ENCODE measurements around the gene OAS1. TPM values are rescaled to one million over a fixed set of nuclear protein-coding genes. Genes with fewer than 3 reads are reported as not detected.

Gene OAS1
- total RNA-seq, 2 donors from 2014 or later = not detected

DNA sequence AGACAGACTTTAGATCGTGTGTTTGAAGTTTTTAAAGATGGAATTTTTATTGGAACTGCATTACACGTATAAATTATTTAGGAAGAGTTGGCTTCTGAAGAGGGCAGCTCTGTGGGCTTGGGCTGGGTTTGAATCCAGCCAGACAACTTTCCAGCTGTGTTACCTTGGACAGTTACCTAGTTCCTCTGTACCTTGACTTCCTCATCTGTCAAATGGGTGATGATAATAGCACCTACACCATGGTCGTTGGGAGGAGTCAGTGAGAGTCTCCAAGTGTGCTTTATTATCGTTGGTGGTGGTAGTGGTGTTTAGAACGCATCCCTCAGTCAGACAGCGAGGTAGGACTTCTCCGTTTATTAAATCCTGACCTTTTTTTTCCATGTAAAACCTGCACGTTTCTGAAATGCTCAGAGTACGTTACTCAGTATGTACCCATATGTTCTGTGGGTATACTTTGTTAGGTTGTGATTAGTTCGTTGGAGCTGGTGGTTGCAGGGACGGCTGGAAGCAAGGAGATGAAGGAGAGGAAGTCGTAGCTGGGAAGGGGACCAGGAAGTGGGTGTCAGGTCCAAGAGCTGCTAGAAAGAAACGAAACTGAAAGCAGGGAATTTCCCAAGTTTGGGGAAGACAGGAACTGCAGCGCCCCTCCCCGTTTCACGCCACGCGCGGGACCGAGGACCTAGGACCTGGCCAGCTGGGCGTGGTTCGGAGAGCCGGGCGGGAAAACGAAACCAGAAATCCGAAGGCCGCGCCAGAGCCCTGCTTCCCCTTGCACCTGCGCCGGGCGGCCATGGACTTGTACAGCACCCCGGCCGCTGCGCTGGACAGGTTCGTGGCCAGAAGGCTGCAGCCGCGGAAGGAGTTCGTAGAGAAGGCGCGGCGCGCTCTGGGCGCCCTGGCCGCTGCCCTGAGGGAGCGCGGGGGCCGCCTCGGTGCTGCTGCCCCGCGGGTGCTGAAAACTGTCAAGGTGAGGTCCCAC is 31.3 kb downstream of the OAS1 start, which contains the start of gene OAS3:
Gene OAS3 (plus strand): TSS at position 734 of the 979 bp plus-strand sequence. CDS start 57 bp downstream, at position 791.
- Mint-ChIP-seq H3K4me3 (peak within 1 kb of the TSS; percentile 57), H3K36me3 (ENCODE audit: low read depth) (no peaks in the 10 kb centered on the region)
- H3K9ac ChIP-seq (ENCODE audit: extremely low read depth, low read length, poor library complexity, severe bottlenecking) = no peak within 1 kb of the TSS

DNA sequence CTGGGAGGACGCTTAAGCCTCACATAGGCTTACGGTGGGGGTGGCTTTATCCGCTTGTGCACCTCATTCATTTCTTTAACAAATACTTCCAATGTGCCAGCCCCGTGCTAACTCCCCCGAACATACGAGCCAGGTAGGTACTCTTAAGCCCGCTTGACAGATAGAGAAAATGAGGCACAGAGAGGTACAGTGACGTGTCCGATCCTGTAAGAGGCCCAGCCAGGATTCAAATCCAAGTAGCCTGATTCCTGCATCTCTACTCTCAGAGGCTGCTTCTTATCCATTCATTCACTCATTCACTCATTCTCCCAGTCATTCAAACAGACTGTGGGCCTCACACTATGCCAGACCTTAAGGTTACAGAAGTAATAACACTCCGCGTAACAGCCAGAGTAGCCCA is 32.0 kb downstream of the OAS1 start:
- H3K9me3 ChIP-seq (ENCODE audit: control insufficient read depth, low read length) = no peaks in the 10 kb centered on the region
- no peak overlapping the region for H3K9ac ChIP-seq (ENCODE audit: extremely low read depth, low read length, poor library complexity, severe bottlenecking)
- H3K4me1 Mint-ChIP-seq = no peaks in the 10 kb centered on the region
- 71 to 79% methylated on average over 5 to 11 of the region's 11 CpGs for WGBS, 2 experiments (ENCODE audit: insufficient coverage in 1 of 2, insufficient read length in 1 of 2)
- no peaks in the 10 kb centered on the region for H3K36me3 Mint-ChIP-seq (ENCODE audit: low read depth)
- no peak for DNase-seq
- H3K4me3 ChIP-seq (ENCODE audit: low read length) = peak overlapping the region; percentile 68
- no peaks in the 10 kb centered on the region for H3K36me3 ChIP-seq (ENCODE audit: control insufficient read depth, insufficient read depth, low read length)
- no peaks in the 10 kb centered on the region for H3K9me3 Mint-ChIP-seq
- H3K4me1 ChIP-seq (ENCODE audit: control insufficient read depth, insufficient read depth, low read length) = no peaks in the 10 kb centered on the region
- peak overlapping the region; percentile 57 for H3K4me3 Mint-ChIP-seq
- no peak overlapping the region for H3K27ac Mint-ChIP-seq
- no peak overlapping the region for H3K27ac ChIP-seq (ENCODE audit: low read depth, low read length)
- TF ChIP-seq, protein P1, sequence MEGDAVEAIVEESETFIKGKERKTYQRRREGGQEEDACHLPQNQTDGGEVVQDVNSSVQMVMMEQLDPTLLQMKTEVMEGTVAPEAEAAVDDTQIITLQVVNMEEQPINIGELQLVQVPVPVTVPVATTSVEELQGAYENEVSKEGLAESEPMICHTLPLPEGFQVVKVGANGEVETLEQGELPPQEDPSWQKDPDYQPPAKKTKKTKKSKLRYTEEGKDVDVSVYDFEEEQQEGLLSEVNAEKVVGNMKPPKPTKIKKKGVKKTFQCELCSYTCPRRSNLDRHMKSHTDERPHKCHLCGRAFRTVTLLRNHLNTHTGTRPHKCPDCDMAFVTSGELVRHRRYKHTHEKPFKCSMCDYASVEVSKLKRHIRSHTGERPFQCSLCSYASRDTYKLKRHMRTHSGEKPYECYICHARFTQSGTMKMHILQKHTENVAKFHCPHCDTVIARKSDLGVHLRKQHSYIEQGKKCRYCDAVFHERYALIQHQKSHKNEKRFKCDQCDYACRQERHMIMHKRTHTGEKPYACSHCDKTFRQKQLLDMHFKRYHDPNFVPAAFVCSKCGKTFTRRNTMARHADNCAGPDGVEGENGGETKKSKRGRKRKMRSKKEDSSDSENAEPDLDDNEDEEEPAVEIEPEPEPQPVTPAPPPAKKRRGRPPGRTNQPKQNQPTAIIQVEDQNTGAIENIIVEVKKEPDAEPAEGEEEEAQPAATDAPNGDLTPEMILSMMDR (conservative IDR thresholded peaks at IDR 0.05) = no peak
- H3K27me3 Mint-ChIP-seq (ENCODE audit: insufficient read depth) = peaks cover 47% of the 10 kb centered on the region
- peaks cover 44% of the 10 kb centered on the region for H3K27me3 ChIP-seq (ENCODE audit: control insufficient read depth, insufficient read depth, low read length, poor library complexity, severe bottlenecking)

More for the DNA sequence above, 31.3 kb downstream of the OAS1 start, which contains the start of gene OAS3:
- no peaks in the 10 kb centered on the region for H3K4me1 ChIP-seq (ENCODE audit: control insufficient read depth, insufficient read depth, low read length)
- Mint-ChIP-seq H3K4me1 (no peaks in the 10 kb centered on the region), H3K9me3 (no peaks in the 10 kb centered on the region), H3K27me3 (ENCODE audit: insufficient read depth) (peaks cover 47% of the 10 kb centered on the region), H3K27ac (no peak within 1 kb of the TSS)
- WGBS, 2 experiments (ENCODE audit: insufficient coverage in 1 of 2, insufficient read length in 1 of 2) = 29 to 47% methylated on average over 11 to 50 of the region's 50 CpGs
- peak; percentile 78 for DNase-seq
- H3K27ac ChIP-seq (ENCODE audit: low read depth, low read length) = no peak within 1 kb of the TSS
- TF ChIP-seq, protein P1 (conservative IDR thresholded peaks at IDR 0.05) = no peak
- H3K27me3 ChIP-seq (ENCODE audit: control insufficient read depth, insufficient read depth, low read length, poor library complexity, severe bottlenecking) = peaks cover 44% of the 10 kb centered on the region
- no peaks in the 10 kb centered on the region for H3K36me3 ChIP-seq (ENCODE audit: control insufficient read depth, insufficient read depth, low read length)
- no peaks in the 10 kb centered on the region for H3K9me3 ChIP-seq (ENCODE audit: control insufficient read depth, low read length)
- peak within 1 kb of the TSS; percentile 68 for H3K4me3 ChIP-seq (ENCODE audit: low read length)

DNA sequence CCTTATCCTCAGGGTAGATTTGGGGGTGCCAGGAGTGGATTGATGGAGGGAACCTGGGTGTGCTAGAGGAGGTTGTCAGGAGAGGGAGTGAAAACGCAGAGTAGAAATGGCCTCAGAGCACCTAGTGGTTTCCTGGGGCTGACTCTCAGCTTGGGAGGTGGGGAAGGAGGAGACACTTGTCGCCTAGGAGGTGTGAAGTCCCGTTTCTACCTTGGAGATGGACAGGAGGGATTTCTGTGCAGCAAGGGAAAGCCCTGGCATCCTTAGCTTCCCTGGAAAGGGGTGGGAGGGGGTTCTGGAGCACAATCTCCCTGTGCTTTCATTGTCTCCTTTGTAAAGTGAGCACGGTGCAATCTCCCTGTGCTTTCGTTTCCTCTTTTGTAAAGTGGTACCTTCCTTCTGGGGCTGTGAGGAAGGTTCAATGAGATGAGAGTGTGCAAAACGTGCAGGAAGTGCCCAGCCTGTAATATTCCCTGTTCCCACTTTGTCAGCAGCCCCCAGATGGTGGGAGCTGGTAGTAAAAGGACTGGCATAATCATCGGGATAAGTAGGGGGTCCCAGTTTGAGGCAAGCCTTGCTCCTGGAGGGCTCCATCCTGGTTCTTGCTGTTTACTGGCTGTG is 33.1 kb downstream of the OAS1 start:
- no peak overlapping the region for H3K4me3 Mint-ChIP-seq
- H3K4me1 ChIP-seq (ENCODE audit: control insufficient read depth, insufficient read depth, low read length) = no peaks in the 10 kb centered on the region
- H3K27ac ChIP-seq (ENCODE audit: low read depth, low read length) = no peak overlapping the region
- TF ChIP-seq, protein P1 (conservative IDR thresholded peaks at IDR 0.05) = no peak
- no peak overlapping the region for H3K4me3 ChIP-seq (ENCODE audit: low read length)
- H3K9ac ChIP-seq (ENCODE audit: extremely low read depth, low read length, poor library complexity, severe bottlenecking) = no peak overlapping the region
- H3K27me3 ChIP-seq (ENCODE audit: control insufficient read depth, insufficient read depth, low read length, poor library complexity, severe bottlenecking) = peaks cover 44% of the 10 kb centered on the region
- no peaks in the 10 kb centered on the region for H3K36me3 Mint-ChIP-seq (ENCODE audit: low read depth)
- H3K36me3 ChIP-seq (ENCODE audit: control insufficient read depth, insufficient read depth, low read length) = no peaks in the 10 kb centered on the region
- peaks cover 47% of the 10 kb centered on the region for H3K27me3 Mint-ChIP-seq (ENCODE audit: insufficient read depth)
- H3K4me1 Mint-ChIP-seq = no peaks in the 10 kb centered on the region
- H3K27ac Mint-ChIP-seq = no peak overlapping the region
- WGBS, 2 experiments (ENCODE audit: insufficient coverage in 1 of 2, insufficient read length in 1 of 2) = 79 to 83% methylated on average over 5 to 7 of the region's 7 CpGs
- no peaks in the 10 kb centered on the region for H3K9me3 ChIP-seq (ENCODE audit: control insufficient read depth, low read length)
- no peak for DNase-seq
- H3K9me3 Mint-ChIP-seq = no peaks in the 10 kb centered on the region

Data from endodermal cell (in vitro differentiated cells).